Activated naive CD4-positive, alpha-beta T cell treated with Interleukin-2 at 50 U/mL for 16 hours (primary cell): ENCODE data around the gene ACAD10.
"Not testable (repeated sequence)": the region's sequence is repeated elsewhere in the genome, so short reads cannot be mapped to it uniquely, and the experiment has no call there.

Experiments used
- DNase-seq: peaks from one replicate; pipeline ENCODE4 v3.0.0-alpha.2; 2020

Gene ACAD10

GRCh38 chr12:111687952-111688351, 2.1 kb downstream of the ACAD10 start:
- DNase-seq, result no peak

DNA sequence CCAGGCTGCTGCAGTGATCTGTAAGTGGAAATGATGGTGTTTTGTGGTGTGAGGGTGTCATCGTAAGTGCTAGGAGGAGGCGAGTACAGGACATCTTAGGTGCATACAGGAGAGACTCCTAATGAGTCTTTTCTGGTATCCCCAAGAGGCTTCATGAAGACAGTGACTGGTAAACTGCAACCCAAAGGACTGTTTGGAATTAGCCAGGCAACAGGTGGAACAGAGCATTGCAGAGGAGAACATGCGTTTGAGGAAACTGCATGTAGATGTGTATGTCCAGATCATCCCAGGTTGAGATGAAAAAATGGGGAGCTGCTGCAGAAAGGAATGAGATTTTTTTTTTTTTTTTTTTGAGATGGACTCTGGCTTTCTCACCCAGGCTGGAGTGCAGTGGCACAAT, 5.4 kb downstream of the ACAD10 start:
- DNase-seq, result no peak

DNA sequence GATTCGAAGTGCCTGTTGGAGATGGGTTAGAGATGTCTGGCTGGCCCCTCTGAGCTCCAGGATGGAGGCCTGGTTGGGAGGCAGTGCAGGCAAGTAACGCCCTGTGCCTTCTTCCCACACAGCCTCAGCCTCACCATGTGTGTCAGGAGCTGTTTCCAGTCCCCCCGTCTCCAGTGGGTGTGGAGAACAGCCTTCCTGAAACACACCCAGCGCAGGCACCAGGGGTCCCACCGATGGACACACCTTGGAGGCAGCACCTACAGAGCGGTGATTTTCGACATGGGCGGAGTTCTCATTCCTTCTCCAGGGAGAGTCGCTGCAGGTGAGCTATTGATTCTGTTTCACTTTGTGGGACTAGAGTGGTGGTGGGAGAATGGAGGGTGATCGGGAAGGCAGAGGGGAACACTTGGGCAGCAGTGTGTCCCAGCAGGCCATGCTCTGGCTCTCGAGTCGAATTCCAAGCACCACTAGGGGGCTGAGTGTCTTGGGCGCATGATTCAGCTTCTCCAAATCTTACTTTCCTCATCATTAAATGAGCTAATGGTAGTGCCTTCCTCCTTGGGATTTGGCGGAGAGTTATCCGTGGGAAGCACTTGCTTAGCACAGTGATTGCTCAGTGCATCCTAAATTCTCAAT, 6.8 kb downstream of the ACAD10 start:
- no peak for DNase-seq

GRCh38 chr12:111693818-111694217, 8.0 kb downstream of the ACAD10 start:
- DNase-seq, result no peak

DNA sequence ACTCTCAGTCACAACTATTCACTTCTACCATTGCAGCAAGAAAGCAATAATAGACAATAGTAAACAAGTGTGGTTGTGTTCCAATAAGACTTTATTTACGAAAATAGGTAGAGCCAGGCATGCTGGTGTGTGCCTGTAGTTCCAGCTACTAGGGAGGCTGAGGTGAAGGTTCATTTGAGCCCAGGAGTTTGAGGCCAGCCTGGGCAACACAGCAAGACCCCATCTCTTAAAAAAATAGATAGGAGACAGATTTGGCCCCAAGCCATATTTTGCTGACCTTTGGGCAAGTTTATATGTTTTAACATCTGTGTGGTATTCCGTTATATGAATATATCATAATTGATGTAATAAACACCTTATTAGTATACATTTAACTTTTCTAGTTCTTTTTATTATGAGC, 14.1 kb downstream of the ACAD10 start:
- no peak for DNase-seq

- no peak for DNase-seq
These were observed 19.8 kb downstream of the ACAD10 start for GRCh38 chr12:111705672-111706071.

- DNase-seq, result no peak
These were observed 20.3 kb downstream of the ACAD10 start for GRCh38 chr12:111706145-111706544.

DNA sequence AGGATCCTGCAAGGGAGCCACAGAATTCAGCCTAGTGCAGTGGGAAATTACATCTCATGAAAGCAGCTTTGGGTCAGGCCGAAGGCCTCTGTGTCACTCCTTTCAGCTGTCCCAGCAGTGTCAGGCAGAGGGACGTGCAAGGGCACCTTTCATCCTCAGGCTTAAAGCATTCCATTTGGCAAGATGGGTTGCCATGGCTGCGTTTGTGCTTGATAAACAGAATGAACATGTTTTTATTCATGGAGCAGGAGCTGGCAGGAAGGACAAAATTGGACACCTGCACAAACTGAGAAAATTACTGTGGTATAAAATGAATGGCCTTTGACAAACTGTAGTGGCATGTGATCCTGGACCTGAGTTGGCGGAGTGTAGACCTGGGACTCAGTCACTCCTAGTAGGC, 29.4 kb downstream of the ACAD10 start:
- DNase-seq, result no peak

DNA sequence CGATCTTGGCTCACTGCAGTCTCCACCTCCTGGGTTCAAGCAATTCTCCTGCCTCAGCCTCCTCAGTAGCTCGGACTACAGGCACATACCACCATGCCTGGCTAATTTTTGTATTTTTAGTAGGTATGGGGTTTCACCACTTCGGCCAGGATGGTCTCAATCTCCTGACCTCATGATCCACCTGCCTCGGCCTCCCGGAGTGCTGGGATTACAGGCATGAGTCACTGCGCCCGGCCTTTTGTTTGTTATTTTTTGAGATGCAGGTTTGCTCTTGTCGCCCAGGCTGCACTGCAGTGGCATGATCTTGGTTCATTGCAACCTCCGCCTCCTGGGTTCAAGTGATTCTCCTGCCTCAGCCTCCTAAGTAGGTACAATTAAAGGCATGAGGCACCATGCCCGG, 33.5 kb downstream of the ACAD10 start:
- not testable (repeated sequence) for DNase-seq

GRCh38 chr12:111720457-111720856, 34.6 kb downstream of the ACAD10 start:
- no peak for DNase-seq

GRCh38 chr12:111723646-111724360, 38.0 kb downstream of the ACAD10 start:
- DNase-seq, result not testable (repeated sequence)

DNA sequence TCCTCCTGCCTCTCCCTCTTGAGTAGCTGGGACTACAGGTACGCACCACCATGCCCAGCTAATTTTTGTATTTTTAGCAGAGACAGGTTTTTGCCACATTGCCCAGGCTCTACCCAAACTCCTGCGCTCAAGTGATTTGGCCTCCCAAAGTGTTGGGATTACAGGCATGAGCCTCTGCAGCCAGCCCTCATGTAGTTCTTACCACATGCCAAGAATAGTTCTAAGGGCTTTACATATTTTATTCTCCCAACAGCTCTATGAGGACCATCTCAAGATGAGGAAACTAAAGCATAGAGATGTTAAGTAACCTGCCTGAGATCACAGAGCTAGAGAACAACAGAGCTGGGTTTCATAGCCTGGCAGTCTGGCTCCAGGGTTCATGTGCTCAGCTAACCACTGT, 42.9 kb downstream of the ACAD10 start:
- DNase-seq, result no peak

DNA sequence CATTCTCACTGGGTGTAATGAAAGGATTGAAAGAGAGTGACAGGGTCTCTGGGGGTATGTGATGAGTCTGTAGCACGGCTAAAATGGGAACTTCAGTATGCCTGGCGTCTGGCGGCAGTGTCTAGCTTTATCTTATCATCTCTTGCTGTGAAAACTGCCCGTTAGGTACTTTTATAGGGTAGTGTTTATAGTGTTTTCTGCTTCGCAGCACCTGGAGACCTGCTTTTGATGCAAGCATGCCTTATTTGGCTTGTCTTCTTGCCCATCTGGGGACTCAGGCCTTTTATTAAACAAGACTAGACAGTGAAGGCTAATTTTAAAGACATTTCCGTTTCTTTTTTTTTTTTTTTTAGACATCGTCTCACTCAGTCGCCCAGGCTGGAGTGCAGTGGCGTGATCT, 44.6 kb downstream of the ACAD10 start:
- no peak for DNase-seq

DNA sequence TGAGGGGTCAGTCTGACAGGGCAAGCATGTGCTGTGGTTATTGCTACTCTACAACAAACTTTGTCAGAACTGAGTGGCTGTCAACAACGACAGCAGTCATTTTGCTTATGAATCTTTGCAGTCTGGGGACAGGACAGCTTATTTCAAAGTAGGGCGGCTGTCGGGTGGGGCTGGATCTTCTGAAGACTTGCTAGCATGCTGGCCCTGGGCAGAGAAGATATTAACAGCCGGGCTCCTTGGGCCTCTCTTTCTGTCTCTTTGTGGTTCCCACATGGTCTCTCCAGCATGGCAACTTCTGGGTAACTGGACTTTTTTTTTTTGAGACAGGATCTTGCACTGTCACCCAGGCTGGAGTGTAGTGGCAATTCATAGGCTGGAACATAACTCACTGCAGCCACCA, 46.9 kb downstream of the ACAD10 start:
- no peak for DNase-seq

- no peak for DNase-seq
These were observed 47.6 kb downstream of the ACAD10 start for GRCh38 chr12:111733340-111733915.

GRCh38 chr12:111739524-111739923, 53.7 kb downstream of the ACAD10 start:
- not testable (repeated sequence) for DNase-seq

GRCh38 chr12:111741235-111741812, 55.5 kb downstream of the ACAD10 start:
- no peak for DNase-seq

DNA sequence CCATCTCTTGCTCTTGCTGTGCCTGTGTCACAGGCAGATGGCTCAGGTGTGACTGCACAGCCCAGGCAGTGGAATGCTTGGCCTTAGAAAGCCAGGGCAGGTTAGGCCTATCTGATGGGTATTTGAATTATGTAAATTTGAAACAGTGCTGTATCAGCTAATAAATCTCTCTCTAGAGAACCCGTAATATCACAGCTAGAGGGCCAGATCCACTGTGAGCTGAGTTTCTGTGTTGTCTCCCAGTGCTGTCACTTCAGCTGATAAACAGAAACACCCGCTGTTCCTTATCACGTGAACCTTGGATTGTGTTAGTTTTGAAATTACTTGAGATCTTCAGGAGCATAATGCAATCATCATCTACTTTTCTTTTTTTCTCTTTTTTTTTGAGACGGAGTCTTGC, 59.4 kb downstream of the ACAD10 start:
- no peak for DNase-seq

- DNase-seq, result no peak
These were observed 61.5 kb downstream of the ACAD10 start for GRCh38 chr12:111747333-111747732.

DNA sequence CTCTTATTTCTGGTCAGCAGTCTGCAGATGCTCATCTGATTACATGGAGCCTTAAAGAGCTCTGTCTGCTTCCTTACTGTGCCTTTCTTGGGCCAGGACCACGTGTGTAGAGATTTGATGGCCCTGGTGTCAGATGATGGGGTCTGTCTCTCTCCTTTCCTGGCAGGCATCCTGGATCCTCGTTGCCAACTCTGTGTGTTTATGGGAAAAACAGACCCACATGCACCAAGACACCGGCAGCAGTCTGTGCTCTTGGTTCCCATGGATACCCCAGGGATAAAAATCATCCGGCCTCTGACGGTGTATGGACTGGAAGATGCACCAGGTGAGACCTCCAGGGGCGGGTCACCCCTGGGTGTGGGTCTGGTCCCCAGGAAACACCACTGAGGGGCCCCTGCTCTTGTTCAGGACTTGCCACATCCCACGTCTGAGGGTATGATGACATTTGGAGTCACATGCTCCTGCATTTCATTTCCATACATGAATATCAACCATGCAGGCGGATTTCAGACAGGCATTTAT, 62.4 kb downstream of the ACAD10 start:
- DNase-seq, result no peak

DNA sequence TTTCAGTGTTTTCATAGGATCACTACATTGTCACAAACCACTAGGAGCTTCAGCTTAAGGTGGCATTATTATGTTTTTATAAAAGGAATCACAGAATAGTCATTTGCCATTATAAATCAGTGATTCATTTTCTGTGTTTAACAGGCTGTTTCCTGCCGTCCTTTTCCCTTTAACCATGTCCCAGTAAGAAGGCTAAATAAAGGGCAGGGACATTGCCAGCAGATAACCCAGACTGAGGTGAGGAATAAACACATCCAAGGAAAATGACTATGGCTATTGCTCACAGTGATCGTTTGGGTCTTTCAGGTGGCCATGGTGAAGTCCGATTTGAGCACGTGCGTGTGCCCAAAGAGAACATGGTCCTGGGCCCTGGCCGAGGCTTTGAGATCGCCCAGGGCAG, 63.0 kb downstream of the ACAD10 start:
- no peak for DNase-seq

DNA sequence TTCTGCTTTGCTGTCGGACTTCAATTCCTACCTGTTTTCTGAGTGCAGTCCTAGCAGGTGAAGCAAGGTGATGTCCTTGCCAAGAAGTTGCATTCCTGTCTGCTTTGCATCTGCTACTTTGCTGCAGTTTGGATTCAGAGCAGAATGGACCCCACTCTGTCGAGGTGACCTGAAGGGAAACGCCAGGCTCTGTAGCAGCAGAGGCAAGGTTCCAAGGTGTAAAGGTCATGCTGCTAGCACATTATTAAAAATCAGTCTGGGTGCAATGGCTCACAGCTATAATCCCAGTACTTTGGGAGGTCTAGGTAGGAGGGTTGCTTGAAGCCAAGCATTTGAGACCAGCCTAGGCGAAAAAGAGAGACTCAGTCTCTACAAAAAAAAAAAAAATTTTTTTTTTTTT, 63.5 kb downstream of the ACAD10 start:
- no peak for DNase-seq

DNA sequence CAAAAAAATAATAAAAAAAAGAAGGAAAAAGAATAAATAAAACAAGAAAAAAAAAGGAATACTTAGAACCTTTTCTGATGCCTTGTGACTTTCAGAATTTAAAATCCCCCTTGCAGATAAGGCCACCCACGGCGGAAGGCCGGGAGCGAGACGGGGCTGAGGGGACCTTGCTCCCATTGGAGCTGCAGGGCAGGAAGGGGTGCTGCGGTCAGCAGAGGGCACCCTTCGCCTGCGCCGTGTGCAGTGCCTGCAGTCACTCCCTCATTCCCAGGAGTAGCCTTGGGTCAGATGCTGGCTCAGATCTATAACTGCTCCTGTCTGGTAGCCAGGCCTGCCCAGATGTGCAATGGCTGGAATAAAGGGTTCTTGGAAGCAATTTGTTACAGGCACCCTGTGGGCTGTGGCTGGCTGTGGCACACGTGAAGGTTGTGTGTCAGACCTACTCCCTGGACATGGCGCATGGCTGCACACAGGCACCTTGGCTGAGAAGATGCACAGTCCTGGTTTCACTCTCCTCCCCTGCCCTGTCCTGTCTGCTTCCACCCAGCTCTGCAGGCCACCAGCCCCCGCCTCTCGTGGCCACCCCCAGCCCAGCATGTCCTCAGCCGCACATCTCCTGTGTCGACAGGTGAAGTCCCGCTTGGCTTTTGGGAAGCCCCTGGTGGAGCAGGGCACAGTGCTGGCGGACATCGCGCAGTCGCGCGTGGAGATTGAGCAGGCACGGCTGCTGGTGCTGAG, 67.5 kb downstream of the ACAD10 start:
- DNase-seq, result no peak
